Motor neuron (in vitro differentiated cells): ENCODE data around the gene TRIP13. TPM values are rescaled to one million over a fixed set of nuclear protein-coding genes. Genes with fewer than 3 reads are reported as not detected.

Experiments used
- total RNA-seq, 8 experiments: library from RNA; unstranded; fragments of 300-600 nt; gene quantifications; 2 replicates each; pipeline versions ENCODE4 v1.2.3 to v1.2.4, GENCODE V29; 2022

Gene TRIP13
- total RNA-seq, 8 experiments from 2014 or later, result 0.51 to 24.0 (median 2.1) TPM

Other genes starting within 250 kb of the TRIP13 start
- gene TPPP, start 199.5 kb upstream of the TRIP13 start, total RNA-seq, result 10 to 100 TPM in 2 of 8 experiments, 1 to 10 TPM in 5, under 1 TPM in 1; 0.31 to 23.5 (median 7.3) TPM
- 1 to 10 TPM in 5 of 8 experiments, under 1 TPM in 2, not detected in 1; 0.24 to 8.6 (median 3.3) TPM for gene ZDHHC11B, start 108.2 kb upstream of the TRIP13 start, total RNA-seq
- gene ZDHHC11, start 41.9 kb upstream of the TRIP13 start, total RNA-seq, result 10 to 100 TPM in 3 of 8 experiments, 1 to 10 TPM in 5; 2.0 to 11.9 (median 6.8) TPM
- gene BRD9, start 83 bp upstream of the TRIP13 start, total RNA-seq, result 10 to 100 TPM; 20.4 to 50.1 (median 36.8) TPM
- gene NKD2, start 115.9 kb downstream of the TRIP13 start, total RNA-seq, result 10 to 100 TPM in 1 of 8 experiments, 1 to 10 TPM in 4, under 1 TPM in 2, not detected in 1; 0.41 to 19.2 (median 6.8) TPM
- 10 to 100 TPM in 3 of 8 experiments, 1 to 10 TPM in 5; 2.0 to 14.4 (median 6.7) TPM for gene SLC12A7, start 219.2 kb downstream of the TRIP13 start, total RNA-seq